HEK293 (cell line): ENCODE results near the gene TCOF1.

ENCODE experiments used
- SP7 ChIP-seq: fragments of 450-650 bp; formaldehyde crosslinking; IDR thresholded peaks from 2 replicates; pipeline ENCODE4 v1.5.1; 2016; ENCODE audit warnings: missing biosample characterization, missing genetic modification characterization
- TCF7L2 ChIP-seq: IDR thresholded peaks from 2 replicates; pipeline ENCODE4 v1.6.1; 2011; ENCODE audit warnings: low read depth, mild to moderate bottlenecking, inconsistent platforms, low read length, moderate library complexity, borderline replicate concordance
- YY2 ChIP-seq: fragments of 450-650 bp; formaldehyde crosslinking; IDR thresholded peaks from 2 replicates; pipeline ENCODE4 v1.5.1; 2016; ENCODE audit warnings: missing biosample characterization, missing genetic modification characterization
- ZNF394 ChIP-seq: fragments of 450-650 bp; formaldehyde crosslinking; IDR thresholded peaks from 2 replicates; pipeline ENCODE4 v1.5.1; 2016; ENCODE audit warnings: missing biosample characterization, missing genetic modification characterization, mild to moderate bottlenecking, moderate library complexity, borderline replicate concordance
- TF ChIP-seq, protein P1 (sequence below): fragments of 450-650 bp; formaldehyde crosslinking; IDR thresholded peaks from 2 replicates; pipeline ENCODE4 v1.5.1; 2016; ENCODE audit warnings: missing biosample characterization, missing genetic modification characterization

DNA sequence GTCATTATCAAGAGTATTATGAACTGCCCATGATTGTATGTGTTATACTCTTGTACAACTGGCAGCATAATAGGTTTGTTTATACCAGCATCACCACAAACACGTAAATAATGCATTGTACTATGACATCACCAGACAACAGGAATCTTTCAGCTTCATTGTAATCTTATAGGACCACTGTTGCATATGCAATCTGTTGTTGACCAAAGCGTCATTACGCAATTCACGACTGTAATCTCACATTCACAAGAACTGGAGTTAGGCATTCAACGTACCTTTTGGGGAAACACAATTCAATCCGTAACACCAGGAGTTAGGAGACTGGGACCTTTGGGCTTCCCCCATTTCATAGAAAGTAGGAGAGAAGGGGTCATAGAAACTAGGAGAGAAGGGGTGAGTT, 34.4 kb upstream of the TCOF1 start:
- no peak for TF ChIP-seq TCF7L2
- TF ChIP-seq, protein P1, sequence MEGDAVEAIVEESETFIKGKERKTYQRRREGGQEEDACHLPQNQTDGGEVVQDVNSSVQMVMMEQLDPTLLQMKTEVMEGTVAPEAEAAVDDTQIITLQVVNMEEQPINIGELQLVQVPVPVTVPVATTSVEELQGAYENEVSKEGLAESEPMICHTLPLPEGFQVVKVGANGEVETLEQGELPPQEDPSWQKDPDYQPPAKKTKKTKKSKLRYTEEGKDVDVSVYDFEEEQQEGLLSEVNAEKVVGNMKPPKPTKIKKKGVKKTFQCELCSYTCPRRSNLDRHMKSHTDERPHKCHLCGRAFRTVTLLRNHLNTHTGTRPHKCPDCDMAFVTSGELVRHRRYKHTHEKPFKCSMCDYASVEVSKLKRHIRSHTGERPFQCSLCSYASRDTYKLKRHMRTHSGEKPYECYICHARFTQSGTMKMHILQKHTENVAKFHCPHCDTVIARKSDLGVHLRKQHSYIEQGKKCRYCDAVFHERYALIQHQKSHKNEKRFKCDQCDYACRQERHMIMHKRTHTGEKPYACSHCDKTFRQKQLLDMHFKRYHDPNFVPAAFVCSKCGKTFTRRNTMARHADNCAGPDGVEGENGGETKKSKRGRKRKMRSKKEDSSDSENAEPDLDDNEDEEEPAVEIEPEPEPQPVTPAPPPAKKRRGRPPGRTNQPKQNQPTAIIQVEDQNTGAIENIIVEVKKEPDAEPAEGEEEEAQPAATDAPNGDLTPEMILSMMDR (tag by site-specific recombination): no peak
- TF ChIP-seq YY2 (tag by site-specific recombination): no peak
- no peak for TF ChIP-seq SP7 (tag by site-specific recombination)
- TF ChIP-seq ZNF394 (tag by site-specific recombination): no peak
